GM18861 (cell line): ENCODE data around the gene MIB1.

Source experiments
- ATAC-seq: cut with Tn5 transposase; IDR thresholded peaks from one replicate; pipeline ENCODE4 v1.9.1; 2021; ENCODE audit not compliant: unreplicated experiment

Gene MIB1

DNA sequence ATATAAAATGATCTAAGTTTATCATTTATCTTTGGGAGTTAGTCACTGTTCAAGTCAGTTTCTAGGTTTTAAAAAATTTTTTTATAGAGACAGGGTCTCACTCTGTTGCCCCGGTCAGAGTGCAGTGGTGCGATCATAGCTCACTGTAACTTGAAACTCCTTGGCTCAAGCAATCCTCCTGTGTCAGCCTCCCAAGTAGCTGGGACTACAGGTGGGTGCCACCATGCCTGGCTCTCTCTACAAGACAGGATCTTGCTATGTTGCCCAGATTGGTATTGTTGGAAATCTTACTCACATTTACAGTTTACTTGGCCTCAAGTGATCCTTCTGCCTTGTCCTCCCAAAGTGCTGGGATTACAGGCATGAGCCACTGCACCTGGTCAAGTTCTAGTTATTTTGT, 74.5 kb downstream of the MIB1 start:
- ATAC-seq, result no peak

- no peak for ATAC-seq
These were observed 79.6 kb downstream of the MIB1 start for GRCh38 chr18:21820033-21820810.

- ATAC-seq, result no peak
These were observed 80.2 kb downstream of the MIB1 start for GRCh38 chr18:21820811-21821143.

DNA sequence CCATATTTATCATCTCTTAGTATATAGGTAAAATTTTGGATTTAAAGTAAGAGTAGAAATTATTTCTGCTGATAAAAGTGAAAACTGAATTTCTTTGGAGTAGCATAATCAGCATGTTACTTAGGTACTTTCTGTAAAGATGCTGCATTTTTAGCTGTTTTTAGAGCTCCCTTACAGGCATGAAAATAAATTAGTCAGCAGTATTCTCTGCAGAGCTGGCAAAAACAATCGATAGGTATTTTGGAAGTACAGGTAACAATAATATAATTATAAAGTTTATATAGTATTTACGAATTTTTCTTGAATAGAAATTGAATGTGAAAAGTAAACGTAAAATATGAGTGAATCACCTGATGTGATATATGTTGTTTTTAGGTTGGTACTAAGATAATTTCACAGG, 83.3 kb downstream of the MIB1 start:
- no peak for ATAC-seq

DNA sequence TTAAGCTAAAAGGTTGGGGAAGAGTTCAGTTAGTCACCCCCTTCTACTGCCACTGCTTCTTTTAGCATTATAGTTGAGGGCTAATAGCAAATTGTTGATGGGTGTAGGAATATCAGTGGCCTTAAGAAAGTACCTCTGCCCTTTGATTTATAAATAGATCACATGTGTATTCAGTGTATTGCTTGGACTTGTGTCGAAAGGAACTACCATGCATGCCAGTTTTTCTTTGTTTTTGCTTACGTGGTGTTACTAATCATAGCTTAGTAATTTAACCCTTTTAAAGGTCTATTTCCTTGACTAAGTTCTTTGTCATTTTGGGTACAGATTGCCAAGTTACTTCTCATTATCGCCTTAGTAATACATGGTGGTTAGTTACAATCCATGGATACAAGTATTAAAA, 85.6 kb downstream of the MIB1 start:
- ATAC-seq, result peak; percentile 14

GRCh38 chr18:21826641-21827302, 86.2 kb downstream of the MIB1 start:
- peak; percentile 60 for ATAC-seq

DNA sequence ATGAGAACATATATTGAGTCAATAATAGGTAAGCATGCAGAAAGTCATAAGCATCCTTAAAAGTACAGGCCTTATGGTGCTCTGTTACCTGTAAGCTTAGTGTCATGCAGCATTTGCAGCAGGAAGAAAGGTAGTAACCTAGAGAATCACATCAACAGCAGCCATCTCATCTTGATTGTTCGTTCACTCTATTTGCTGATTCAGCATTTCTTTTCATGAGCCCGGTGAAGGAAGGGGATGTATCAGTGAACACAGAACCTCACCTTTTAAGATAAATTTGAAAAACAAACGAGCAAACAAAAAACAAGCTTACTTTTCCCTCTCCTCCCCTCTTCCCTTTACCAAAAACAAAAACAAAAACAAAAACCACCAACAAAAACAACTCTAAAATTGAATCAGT, 89.9 kb downstream of the MIB1 start:
- ATAC-seq, result no peak

GRCh38 chr18:21831413-21831831, 90.8 kb downstream of the MIB1 start:
- no peak for ATAC-seq

GRCh38 chr18:21833604-21834298, 93.2 kb downstream of the MIB1 start:
- ATAC-seq, result no peak

GRCh38 chr18:21834299-21834660, 93.7 kb downstream of the MIB1 start:
- no peak for ATAC-seq

GRCh38 chr18:21841570-21841969, 101.0 kb downstream of the MIB1 start:
- no peak for ATAC-seq

DNA sequence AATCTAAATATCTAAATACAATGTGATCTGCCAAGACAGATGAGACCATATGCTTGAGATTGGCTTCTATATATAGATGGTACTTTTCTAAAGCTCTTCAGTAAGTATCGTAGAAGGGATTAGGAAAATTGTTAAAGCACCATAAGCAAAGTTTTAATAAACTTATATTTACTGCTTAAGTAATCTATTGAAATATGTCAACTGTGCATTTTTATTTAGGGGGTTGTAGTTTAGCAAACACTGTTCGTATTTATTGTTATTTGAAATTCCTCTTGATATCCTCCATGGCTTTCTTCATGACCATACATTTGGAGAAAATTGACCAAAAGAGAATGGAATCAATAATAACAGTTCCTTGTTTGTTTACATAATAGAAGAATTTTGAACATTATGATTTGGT, 102.7 kb downstream of the MIB1 start:
- ATAC-seq, result no peak

GRCh38 chr18:21851327-21851961, 110.9 kb downstream of the MIB1 start:
- peak; percentile 31 for ATAC-seq

- ATAC-seq, result peak; percentile 83
These were observed 112.4 kb downstream of the MIB1 start for GRCh38 chr18:21853016-21853415.

GRCh38 chr18:21853775-21854552, 113.4 kb downstream of the MIB1 start:
- no peak for ATAC-seq

DNA sequence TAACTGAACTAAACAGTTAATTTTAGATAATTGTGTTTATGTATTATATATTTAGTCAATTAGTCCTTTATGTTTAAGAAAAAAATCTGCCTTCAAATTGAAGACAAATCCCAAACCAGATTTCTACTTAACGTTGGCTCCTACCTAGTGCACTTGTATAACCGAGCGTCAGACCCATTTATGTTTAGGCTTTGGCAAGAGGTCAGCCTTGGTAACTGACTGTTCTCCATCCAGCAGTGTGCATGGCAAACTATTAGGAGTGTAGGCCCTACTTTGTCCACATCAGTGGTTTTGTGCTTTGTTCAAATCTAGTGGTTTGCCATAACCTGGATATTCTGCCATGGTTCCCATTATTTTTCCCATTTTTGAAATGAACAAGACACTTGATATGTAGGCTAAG, 114.8 kb downstream of the MIB1 start:
- ATAC-seq, result no peak

DNA sequence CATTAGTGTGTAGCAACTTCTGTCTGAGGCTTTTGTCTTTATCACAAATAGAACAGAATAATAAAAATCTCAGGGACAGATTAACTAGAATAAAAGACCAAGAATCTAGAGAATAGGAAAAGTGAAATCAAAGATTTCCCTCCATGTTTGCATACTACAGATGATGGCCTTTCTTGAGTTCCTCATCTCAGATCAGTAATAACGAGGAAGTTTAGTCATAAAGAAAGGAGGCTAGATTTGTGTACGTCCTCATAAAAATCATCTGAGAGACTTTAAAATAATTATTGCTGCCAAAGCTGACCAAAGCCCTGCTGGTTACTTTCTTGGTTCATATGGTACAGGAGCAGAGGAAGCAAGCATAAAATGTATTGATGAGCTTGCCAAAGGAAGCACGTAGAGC, 117.3 kb downstream of the MIB1 start:
- peak; percentile 47 for ATAC-seq

GRCh38 chr18:21858544-21858943, 118.0 kb downstream of the MIB1 start:
- no peak for ATAC-seq

GRCh38 chr18:21864386-21864785, 123.8 kb downstream of the MIB1 start:
- no peak for ATAC-seq

DNA sequence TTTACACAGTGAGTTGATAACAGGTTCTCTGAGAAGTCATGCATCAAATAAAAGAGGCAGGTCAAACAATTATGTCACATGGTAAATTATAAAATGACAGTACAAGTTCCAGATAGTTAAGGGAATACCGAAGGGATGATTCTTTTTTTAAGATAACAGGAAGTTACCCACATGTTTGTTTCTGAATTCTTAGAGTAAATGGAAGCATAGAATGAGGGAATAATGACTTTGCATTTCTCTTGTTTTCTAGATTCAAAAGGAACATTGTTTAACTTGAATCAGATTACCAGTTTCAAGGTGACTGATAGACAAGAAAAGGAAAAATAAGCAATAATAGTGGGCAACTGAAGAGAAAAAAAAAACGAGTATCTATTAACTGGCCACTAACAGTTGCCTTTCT, 124.5 kb downstream of the MIB1 start:
- ATAC-seq, result no peak

GRCh38 chr18:21868770-21869169, 128.2 kb downstream of the MIB1 start:
- ATAC-seq, result no peak
